ENCODE data around the gene PPT1. TPM values are rescaled to one million over a fixed set of nuclear protein-coding genes. Genes with fewer than 3 reads are reported as not detected.
"Not testable (repeated sequence)": the region's sequence is repeated elsewhere in the genome, so short reads cannot be mapped to it uniquely, and the experiment has no call there.

The PPT1 gene
- total RNA-seq, 1 donor from 2014 or later: 94.0 TPM

DNA sequence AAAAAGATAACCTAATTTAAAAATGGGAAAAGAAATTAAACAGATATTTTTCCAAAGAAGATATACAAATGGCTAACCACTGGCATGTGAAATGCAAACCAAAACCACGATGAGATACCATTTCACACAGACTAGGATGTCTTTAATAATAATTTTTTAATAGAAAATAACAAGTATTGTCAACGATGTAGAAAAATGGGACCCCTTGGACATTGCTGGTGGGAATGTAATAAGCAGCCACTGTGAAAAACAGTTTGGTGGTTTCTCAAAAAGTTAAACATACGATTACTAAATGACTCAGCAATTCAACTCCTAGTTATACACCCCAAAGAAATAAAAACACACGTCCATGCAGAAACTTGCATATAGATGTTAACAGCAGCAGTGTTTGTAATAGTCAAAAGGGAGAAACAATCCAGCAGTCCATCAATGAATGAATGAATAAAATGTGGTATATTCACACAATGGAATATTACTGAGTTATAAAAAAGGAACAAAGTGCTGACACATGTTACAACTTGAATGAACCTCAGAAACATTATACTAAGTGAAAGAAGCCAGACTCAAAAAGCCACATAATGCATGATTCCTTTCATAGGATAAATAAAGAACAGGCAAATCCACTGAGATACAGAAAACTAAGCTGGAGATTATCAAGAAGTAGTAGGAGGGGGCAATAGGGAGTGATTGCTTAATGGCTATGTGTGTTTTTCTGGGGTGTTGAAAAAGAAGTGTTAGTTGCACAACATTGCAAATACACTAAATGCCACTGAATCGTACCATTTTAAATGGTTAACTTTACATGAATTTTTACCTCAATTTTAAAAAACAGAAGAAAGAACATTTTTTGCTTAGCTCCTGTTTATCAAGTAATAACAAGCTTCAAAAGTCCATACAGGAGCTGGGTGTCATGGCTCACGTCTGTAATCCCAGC is 4.1 kb downstream of the PPT1 start:
- no peak for DNase-seq (ENCODE audit: low spot score)

DNA sequence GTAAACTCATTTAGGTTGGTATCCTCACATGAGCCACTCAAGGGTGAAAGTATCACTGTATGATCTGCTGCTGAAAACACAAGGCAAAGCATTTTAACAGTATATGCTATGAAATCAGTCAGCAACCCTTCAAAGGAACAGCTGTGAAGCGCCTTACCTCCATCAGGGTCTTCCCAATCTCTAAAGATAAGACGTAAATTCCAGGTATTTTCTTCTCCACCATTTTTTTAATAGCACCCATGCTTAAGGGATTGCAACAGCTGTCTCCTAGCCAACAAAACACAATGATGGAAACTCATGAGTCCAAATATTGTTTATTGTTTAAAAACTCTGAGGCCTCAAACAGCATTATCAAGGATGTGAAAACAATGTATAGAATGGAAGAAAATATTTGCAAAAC is 4.8 kb downstream of the PPT1 start:
- DNase-seq (ENCODE audit: low spot score): no peak

DNA sequence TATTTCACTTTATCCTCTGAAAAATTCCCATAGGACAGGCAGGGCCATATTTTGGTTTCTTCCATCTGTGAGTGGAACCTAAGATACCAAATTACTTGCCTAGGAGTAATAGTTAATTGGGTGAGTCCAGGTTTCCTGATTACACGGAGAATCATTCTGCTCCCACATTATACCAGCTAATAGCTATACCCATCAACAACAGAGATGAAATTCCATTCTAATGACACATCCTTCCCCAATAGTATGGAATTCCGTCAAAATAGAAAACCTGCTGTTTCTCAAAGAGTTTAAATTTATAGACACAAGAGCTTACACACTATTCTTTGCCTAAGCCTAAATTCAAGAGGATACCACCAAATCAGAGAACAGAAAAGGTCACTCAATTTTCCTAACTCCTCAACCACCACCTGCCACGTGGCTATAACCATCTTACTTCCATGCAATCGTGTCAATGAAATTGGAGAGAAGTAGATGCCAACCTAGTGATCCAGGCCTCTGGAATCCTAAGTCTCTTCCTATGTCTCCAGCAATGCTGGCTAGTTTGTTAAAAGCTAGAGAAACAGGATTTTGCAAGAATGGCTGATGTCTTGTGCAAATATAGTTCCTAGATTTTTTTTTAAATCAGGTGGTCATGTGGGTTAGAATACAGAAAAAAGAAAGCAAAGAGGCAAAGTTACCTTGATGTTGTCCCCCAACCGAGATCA is 6.2 kb downstream of the PPT1 start:
- DNase-seq (ENCODE audit: low spot score): no peak

DNA sequence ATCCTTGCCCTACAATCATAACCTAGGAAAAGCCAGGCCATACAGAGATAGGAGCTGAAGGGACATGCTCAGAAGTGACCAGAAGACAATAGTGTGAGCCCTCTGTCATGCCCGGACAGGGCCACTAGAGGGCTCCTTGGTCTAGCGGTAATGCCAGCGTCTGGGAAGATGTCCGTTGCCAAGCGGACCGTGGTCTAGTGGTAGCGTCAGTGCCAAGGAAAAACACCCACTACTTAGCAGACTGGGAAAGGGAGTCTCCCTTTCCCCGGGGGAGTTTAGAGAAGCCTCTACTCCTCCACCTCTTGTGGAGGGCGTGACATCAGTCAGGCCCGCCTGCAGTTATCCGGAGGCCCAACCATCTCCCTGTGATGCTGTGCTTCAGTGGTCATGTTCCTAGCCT is 12.3 kb downstream of the PPT1 start:
- not testable (repeated sequence) for DNase-seq (ENCODE audit: low spot score)

DNA sequence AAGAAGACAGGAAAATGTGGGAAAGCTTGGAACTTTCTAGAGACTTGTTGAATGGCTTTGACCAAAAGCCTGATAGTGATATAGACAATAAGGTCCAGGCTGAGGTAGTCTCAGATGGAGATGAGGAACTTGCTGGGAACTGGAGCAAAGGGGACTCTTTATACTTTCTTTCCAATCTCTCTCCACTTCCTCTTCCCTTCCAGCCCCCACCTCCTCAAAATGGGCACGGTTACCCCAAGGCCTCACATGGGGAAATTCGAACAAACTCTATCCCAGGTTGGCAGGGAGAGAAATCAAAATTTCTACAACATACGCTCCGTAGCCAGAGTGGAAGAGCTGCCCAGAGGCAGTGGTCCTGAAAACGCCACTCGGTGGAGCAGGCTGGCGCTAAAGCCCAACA is 15.2 kb downstream of the PPT1 start:
- no peak for DNase-seq (ENCODE audit: low spot score)

DNA sequence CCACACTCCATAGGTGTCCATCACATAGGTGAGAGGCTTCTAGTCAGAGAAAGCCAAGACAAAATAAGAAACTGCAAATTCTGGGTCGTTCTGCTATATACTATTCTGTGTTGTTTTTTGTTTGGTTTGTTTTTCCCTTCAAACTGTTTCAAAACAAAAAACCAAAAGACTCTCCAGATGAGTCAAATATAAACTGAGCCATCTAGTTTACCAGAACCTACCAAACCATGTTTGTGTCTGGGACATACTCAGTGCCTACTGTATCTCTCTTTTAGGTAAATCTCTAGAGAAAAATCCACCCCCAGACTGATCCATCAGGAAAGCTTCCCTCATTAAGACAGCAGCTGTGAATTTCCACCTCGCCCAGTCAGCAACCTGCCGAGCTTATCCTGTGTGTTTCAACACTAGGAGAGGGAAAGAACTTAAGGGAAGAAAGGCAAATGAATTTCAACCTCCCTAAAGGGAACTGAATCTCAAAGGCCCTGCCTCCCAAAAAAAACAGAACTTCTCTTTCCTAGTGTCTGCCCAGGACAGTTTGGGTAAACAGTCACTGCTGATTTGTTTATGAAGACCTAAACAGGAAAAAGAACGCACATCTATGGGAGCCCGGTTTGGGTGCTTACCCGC is 17.2 kb downstream of the PPT1 start:
- no peak for DNase-seq (ENCODE audit: low spot score)

DNA sequence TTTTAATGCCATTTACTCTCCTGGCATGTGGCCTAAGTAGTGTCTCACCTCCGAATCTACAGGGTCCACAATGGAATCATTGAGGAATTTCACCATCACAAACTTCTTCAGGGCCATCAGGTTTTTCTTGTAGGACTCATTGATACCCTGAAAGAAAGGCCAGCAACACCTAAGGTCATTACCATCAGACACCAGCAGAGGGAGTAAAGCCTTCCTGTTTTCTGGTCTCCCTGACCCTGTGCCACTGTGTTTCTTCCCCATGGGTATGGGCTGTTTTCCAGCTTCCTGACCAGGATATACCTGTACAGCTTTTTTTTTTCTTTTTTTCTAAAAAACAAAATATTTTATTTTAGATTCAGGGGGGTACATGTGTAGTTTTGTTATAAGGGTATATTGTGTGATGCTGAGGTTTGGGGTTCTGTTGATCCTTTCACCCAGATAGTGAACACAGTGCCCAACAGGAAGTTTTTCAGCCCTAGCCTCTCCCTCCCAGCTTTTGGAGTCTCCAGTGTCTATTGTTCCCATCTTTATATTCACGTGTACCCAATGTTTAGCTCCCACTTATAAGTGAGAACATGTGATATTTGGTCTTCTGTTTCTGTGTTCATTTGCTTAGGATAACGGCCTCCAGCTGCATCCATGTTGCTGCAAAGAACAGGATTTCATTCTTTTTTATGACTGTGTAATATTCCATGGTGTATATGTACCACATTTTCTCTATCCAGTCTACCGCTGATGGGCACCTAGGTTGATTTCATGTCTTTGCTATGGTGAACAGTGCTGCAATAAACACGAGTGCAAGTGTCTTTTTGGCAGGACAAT is 18.3 kb downstream of the PPT1 start:
- DNase-seq (ENCODE audit: low spot score): no peak

DNA sequence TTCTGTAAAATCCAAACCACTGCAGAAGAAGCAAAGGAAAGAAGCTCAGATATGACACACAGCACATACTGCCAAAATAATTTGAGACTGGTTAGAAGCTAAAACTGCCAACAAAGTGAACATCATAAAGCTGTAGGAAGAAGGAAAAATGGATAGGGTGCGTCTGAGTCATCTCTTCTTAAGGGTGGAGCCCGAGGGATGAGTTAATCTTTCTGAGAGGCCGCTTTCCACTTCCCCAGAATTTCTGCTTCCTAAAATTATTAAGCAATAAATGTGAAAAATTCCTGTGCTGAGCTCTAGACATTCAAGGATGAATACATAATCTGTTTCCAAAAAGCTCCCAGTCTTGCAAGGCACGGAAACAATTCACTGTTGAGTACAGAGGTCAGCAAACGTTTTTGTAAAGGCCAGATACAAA is 20.1 kb downstream of the PPT1 start:
- no peak for DNase-seq (ENCODE audit: low spot score)

DNA sequence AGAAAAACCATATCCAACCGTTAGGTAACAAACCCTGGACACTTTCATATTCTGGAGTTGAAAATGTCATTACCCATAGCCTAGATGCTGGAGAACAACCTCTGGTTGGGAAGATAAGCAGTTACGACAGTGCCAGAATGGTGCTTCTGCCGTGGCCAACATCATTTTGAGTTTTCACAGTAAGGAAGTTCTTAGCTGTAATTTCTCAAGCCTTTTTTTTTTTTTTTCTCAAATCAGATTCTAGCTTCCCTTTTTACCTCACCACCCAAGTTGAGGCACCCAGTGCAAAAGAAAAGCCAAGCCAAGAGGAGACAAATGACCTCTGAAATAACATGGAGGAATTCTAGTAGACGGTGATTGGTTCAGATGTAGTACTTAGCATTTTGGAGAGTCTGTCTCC is 21.8 kb downstream of the PPT1 start:
- DNase-seq (ENCODE audit: low spot score): no peak

DNA sequence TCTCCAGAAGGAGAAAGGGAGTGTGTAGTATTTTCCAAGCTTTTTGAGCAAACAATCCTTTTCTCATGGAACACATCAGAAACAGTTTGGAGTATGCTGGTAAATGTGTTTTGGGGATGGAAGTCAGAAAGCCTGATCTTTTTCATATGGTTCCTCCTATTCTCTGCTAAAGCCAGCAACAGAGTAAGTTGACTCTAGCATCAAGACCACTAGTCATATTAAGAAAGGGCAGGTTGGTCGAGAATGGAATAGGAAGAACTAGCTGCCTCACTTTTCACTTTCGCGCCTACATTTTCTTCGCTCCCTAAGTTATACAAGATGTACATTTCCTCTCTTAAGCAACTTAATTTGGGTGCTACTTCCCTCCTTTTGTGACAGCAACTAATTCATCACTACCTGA is 24.0 kb downstream of the PPT1 start:
- DNase-seq (ENCODE audit: low spot score): no peak

DNA sequence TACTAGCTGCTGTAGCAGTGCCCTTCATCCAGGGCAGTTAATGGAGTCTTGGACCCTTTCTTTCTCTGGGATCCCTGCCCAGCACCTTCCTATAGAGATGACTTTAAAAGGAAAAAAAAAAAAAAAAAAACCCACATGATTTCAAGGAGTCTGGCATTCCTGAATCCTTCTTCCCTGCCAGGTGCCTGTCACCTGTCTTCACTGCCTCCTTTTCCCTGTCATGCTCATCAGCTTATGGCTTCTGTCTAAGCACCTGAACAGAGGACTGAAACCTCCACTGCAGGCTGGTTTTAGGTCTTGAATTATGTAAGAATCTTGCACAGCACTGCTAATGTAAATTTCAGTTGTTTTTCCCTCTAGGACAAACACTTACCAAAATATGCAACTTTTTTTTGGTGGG is 24.9 kb downstream of the PPT1 start:
- no peak for DNase-seq (ENCODE audit: low spot score)

DNA sequence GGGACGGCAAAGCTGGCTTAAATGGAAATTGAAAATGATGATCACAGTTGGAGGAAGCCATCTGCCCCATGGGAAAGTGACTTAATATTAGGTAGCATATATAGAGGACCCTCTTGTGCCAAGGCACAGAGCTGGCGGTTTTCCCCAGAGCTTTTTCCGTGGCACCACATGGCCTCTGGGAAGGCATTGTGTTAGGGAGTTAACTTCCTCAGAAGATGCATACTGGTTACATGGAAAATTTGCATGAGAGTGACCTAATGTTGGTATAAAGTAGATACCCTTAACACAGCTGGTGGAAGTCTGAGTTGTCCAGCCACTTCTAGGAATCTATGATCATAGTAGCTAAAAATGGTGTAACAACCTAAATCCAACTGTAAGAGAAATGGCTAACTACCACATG is 29.2 kb downstream of the PPT1 start:
- DNase-seq (ENCODE audit: low spot score): no peak

DNA sequence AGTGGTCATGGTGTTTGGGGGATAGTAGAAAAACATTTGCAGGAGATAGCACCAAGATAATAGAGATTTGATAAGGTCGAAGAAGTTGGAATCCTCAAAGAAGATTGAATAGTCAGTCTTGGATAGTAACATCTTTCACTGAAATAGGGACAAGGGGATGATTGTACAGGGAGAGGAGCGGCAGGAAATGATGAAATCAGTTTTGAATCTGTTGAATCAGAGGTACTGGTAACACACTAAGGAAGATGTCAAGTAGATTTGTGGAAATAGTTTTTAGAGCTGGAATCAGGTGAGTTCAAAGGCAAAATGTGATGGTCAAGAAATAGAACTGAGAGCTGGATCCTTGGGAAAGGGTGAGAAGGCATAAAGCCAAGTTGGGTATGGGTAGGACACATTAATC is 30.0 kb downstream of the PPT1 start:
- no peak for DNase-seq (ENCODE audit: low spot score)

DNA sequence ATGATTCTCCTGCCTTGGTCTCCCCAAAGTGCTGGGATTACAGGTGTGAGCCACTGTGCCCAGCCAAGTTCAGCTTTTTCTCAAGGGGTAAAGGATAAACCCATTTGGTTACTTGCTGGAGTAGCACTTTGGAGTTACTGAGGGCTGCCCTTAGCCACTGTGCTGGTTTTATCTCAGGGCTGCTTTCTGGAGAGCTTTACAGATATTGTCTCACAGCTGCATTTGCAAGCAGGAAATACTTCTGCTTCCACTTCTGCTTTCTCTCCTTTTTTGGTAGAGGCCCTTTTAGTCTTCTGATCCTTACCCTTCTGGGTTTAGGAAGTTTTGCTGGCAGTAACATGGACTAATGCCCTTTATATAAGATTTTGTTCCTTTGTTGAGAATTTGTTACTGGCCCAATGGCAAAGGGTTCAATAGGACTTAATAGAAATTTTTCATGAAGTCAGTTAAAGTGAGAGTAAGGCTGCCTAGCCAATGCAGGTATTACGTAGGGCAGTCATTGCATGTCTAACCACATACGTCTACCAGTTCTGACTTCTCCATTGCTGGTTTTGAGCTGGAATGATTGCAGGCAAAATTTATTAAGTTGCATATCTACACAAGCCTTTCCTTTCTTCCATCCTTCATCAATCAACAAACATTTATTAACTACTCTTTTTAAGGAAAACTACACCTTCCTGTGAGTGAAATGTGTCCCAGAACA is 32.1 kb downstream of the PPT1 start:
- no peak for DNase-seq (ENCODE audit: low spot score)

DNA sequence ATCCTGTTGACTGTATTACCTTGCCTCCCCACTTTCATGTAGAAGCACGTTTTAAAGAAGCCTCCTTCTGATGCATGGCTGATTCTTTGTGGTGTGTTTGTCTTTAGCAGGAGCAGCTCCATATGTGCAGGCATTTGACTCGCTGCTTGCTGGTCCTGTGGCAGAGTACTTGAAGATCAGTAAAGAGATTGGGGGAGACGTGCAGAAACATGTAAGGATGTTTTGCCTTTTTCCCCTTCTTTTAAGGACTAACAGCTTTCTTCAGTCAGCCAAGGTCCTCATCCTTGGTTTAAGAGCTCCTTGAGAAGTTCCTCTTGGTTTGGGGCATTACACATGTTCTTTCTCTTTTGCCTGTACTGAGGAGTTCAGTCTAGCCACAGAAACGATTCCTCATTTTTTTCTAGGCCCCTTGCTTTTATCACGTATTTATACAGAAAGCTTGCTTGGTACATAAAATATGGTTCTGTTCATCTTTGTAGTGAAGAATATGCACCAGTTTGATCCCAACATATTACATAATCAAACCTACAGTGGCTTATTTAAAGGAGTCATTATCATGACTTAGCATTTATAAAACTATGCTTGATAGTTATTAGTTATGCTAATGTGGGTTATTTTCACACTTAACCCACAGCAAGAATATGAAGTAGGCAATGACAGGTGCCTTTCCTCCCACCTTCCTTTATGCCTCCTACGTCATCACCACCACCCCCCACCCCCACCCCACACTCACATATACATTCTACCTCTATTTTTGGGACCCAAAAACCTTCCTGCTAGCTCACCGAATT is 36.9 kb downstream of the PPT1 start:
- DNase-seq (ENCODE audit: low spot score): no peak

DNA sequence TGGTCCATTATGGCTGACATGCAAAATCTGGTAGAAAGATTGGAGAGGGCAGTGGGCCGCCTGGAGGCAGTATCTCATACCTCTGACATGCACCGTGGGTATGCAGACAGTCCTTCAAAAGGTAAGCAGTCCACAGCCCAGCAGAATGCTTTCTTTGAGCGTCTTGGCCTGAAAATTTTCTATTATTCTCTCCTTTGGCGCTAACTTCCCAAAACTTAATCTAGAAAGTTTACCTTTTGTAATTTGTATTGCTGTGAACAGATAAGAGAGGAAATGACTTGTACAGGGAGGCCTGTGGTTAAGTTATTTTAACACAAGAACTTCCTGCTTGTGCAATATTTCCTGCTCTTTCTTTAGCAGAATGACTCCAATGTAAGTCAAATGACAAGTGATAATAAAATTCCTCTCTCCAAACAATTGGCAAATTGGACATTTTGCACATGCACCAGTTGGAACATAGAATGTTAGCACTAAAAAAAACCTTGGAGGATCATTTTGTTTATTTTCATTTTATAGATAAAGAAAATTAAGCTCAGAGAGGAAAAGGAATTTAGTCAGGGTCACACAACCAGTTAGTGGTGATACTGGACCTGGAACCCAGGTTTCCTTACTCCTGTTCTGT is 37.6 kb downstream of the PPT1 start:
- DNase-seq (ENCODE audit: low spot score): no peak

DNA sequence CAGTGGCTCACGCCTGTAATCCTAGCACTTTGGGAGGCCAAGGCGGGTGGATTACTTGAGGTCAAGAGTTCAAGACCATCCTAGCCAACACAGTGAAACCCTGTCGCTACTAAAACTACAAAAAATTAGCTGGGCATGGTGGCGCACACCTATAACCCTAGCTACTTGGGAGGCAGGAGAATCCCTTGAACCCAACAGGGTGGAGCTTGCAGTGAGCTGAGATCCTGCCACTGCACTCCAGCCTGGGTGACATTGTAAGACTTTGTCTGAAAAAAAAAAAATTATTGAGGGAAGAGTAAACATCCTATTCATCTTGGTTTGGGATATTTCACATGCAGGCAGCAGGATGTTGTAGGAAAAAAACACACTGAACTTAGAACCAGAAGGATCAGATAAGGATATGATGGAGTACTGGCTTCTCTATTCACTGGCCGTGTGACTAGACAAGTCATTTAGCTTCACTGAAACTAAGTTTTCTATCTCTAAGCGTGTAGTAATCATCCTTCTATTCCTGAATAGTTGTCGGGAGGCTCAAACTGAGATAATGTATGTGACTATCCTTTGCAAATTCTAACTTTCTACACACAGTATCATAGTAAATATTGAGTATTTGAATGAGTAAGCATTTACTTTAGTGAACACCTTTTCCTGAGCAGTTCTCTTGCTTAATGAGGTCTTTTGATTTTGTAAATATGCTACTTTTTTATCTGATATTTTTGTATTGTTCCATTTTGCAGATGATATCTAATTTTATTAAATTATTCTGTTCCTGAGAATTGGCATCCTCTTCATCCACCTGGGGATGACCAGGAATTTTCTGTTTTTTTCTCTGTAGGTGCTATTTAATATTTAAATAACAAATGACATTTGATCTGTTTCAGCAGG is 38.4 kb downstream of the PPT1 start:
- no peak for DNase-seq (ENCODE audit: low spot score)

DNA sequence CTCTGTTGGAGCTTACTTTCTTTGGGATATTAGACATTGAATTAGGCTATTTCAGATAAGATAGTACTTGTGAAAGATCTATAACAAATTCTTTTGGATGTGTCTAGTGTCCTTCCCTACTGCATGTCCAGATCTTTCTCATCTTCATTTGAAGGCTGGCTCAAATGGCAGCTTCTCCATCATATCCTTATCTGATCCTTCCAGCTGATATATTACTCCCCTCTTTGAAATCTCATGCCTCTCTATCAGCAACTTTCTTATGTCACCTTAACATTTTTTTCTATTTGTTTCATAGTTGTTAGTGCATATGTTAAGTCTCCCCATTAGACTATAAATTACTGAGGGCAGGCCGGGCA is 39.0 kb downstream of the PPT1 start:
- DNase-seq (ENCODE audit: low spot score): no peak
